KMS-11 (cell line): ENCODE measurements around the gene FCHSD2.
"Not testable (repeated sequence)": the region's sequence is repeated elsewhere in the genome, so short reads cannot be mapped to it uniquely, and the experiment has no call there.

Experiments used
- H2AFZ ChIP-seq: fragments of 200-600 bp; sonication (generic); 2 replicates; pipeline ENCODE4 v1.6.1; 2016; ENCODE audit warnings: antibody characterized with exemption, mixed run types, low read depth
- H3K27ac ChIP-seq: fragments of 200-600 bp; sonication (generic); 2 replicates; pipeline ENCODE4 v1.6.1; 2016; ENCODE audit warnings: mild to moderate bottlenecking, mixed run types
- H3K27me3 ChIP-seq: fragments of 200-600 bp; sonication (generic); 2 replicates; pipeline ENCODE4 v1.6.1; 2017; ENCODE audit warnings: mild to moderate bottlenecking, low read depth, mixed run types, moderate library complexity; ENCODE audit not compliant: insufficient read depth
- H3K36me3 ChIP-seq: fragments of 200-600 bp; sonication (generic); 2 replicates; pipeline ENCODE4 v1.6.1; 2017; ENCODE audit warnings: mild to moderate bottlenecking, mixed run types; ENCODE audit not compliant: insufficient read depth
- H3K4me1 ChIP-seq: fragments of 200-600 bp; sonication (generic); 2 replicates; pipeline ENCODE4 v1.6.1; 2016; ENCODE audit warnings: mild to moderate bottlenecking, low read depth, mixed run types; ENCODE audit not compliant: poor library complexity, severe bottlenecking
- H3K4me2 ChIP-seq: fragments of 200-600 bp; sonication (generic); 2 replicates; pipeline ENCODE4 v1.7.0; 2016; ENCODE audit warnings: mild to moderate bottlenecking, mixed run types
- H3K4me3 ChIP-seq: fragments of 200-600 bp; sonication (generic); IDR thresholded peaks from 2 replicates; pipeline ENCODE4 v1.6.1; 2017; ENCODE audit warnings: low read depth, low read length, mixed read lengths; ENCODE audit not compliant: insufficient read depth
- H3K79me2 ChIP-seq: fragments of 200-600 bp; sonication (generic); 2 replicates; pipeline ENCODE4 v1.6.1; 2016; ENCODE audit warnings: low read depth, mixed run types; ENCODE audit not compliant: insufficient read depth
- H3K9ac ChIP-seq: fragments of 200-600 bp; sonication (generic); 2 replicates; pipeline ENCODE4 v1.6.1; 2016; ENCODE audit warnings: mild to moderate bottlenecking, mixed run types
- H4K20me1 ChIP-seq: fragments of 200-600 bp; sonication (generic); 2 replicates; pipeline ENCODE4 v1.6.1; 2016; ENCODE audit warnings: mild to moderate bottlenecking, mixed run types; ENCODE audit not compliant: insufficient read depth
- CTCF ChIP-seq: fragments of 200-600 bp; sonication (generic); conservative IDR thresholded peaks from 2 replicates; pipeline ENCODE4 v1.6.1; 2017; ENCODE audit warnings: low read depth, mild to moderate bottlenecking, antibody characterized with exemption, low read length, moderate library complexity, mixed read lengths

Gene FCHSD2

GRCh38 chr11:72793076-72793424 is 349.1 kb downstream of the FCHSD2 start:
- TF ChIP-seq CTCF, result no peak
- Histone ChIP-seq H2AFZ (peak overlapping the region; percentile 89), H3K4me3 (no peak overlapping the region), H3K27ac (peak overlapping the region; percentile 74), H3K27me3 (no peaks in the 10 kb centered on the region), H3K4me1 (peaks cover 19% of the 10 kb centered on the region), H3K79me2 (no peaks in the 10 kb centered on the region), H3K4me2 (peak overlapping the region; percentile 63), H4K20me1 (no peaks in the 10 kb centered on the region), H3K36me3 (no peaks in the 10 kb centered on the region), H3K9ac (peak overlapping the region; percentile 49; the same call in 1 of the 2 replicates)

GRCh38 chr11:72792437-72793021 is 349.6 kb downstream of the FCHSD2 start:
- H3K79me2 ChIP-seq, result no peaks in the 10 kb centered on the region
- peak overlapping the region; percentile 63 for H3K4me2 ChIP-seq
- TF ChIP-seq CTCF, result no peak
- H3K9ac ChIP-seq, result no peak overlapping the region
- no peaks in the 10 kb centered on the region for H4K20me1 ChIP-seq
- no peaks in the 10 kb centered on the region for H3K27me3 ChIP-seq
- peak overlapping the region; percentile 74; the same call in 1 of the 2 replicates for H3K27ac ChIP-seq
- no peaks in the 10 kb centered on the region for H3K36me3 ChIP-seq
- peaks cover 19% of the 10 kb centered on the region for H3K4me1 ChIP-seq
- no peak overlapping the region for H3K4me3 ChIP-seq
- peak overlapping the region; percentile 89; the same call in 1 of the 2 replicates for H2AFZ ChIP-seq

- H4K20me1 ChIP-seq, H3K4me3 ChIP-seq, H3K27ac ChIP-seq, H2AFZ ChIP-seq, H3K79me2 ChIP-seq, H3K9ac ChIP-seq, H3K36me3 ChIP-seq, H3K4me2 ChIP-seq, H3K27me3 ChIP-seq: not testable (repeated sequence)
- H3K4me1 ChIP-seq, result peaks cover 27% of the 10 kb centered on the region
These were observed 350.9 kb downstream of the FCHSD2 start for GRCh38 chr11:72791228-72791627.

GRCh38 chr11:72789493-72790131 is 352.5 kb downstream of the FCHSD2 start:
- H3K4me1 ChIP-seq, result peaks cover 24% of the 10 kb centered on the region
- no peak for TF ChIP-seq CTCF
- no peak overlapping the region for H3K4me3 ChIP-seq
- no peaks in the 10 kb centered on the region for H3K27me3 ChIP-seq
- no peaks in the 10 kb centered on the region for H3K36me3 ChIP-seq
- no peak overlapping the region for H3K4me2 ChIP-seq
- H4K20me1 ChIP-seq, result no peaks in the 10 kb centered on the region
- H2AFZ ChIP-seq, result no peak overlapping the region
- no peak overlapping the region for H3K9ac ChIP-seq
- H3K27ac ChIP-seq, result no peak overlapping the region
- no peaks in the 10 kb centered on the region for H3K79me2 ChIP-seq

GRCh38 chr11:72788241-72788640 is 353.9 kb downstream of the FCHSD2 start:
- Histone ChIP-seq H2AFZ (no peak overlapping the region), H3K4me1 (peaks cover 16% of the 10 kb centered on the region), H4K20me1 (no peaks in the 10 kb centered on the region), H3K79me2 (no peaks in the 10 kb centered on the region), H3K36me3 (no peaks in the 10 kb centered on the region), H3K9ac (no peak overlapping the region), H3K27me3 (no peaks in the 10 kb centered on the region), H3K4me3 (no peak overlapping the region), H3K4me2 (no peak overlapping the region), H3K27ac (no peak overlapping the region)
- no peak for TF ChIP-seq CTCF
